OCI-LY7 (cell line): ENCODE measurements around the gene ERBB2. TPM values are rescaled to one million over a fixed set of nuclear protein-coding genes. Genes with fewer than 3 reads are reported as not detected.

Source experiments
- BruUV-seq: library from RNA; stranded (reverse); fragments of 400-500 nt; replicated peaks from 2 replicates; lab custom pipeline; 2021; lab: Mats Ljungman, UMichigan
- CTCF ChIA-PET: fragments of 300-600 bp; sonication (Branson Sonifier 250); formaldehyde crosslinking; loops from one replicate; lab custom pipeline; 2022; ENCODE audit warnings: antibody characterized with exemption; ENCODE audit not compliant: unreplicated experiment; lab: Charles Lee
- POLR2A ChIA-PET: fragments of 300-600 bp; sonication (Branson Sonifier 250); formaldehyde crosslinking; loops from one replicate; lab custom pipeline; 2022; ENCODE audit warnings: antibody characterized with exemption; lab: Charles Lee
- DNase-seq: peaks from one replicate; pipeline ENCODE4 v3.0.0-alpha.2; 2015; ENCODE audit warnings: low spot score
- H2AFZ ChIP-seq: fragments of 200-600 bp; sonication (generic), shearing (Covaris generic); 2 replicates; pipeline ENCODE4 v1.6.1; 2014; ENCODE audit warnings: mild to moderate bottlenecking, antibody characterized with exemption, low read length, moderate library complexity
- H3K27ac ChIP-seq: fragments of 200-600 bp; sonication (generic); 2 replicates; pipeline ENCODE4 v1.5.1; 2014; ENCODE audit warnings: mixed run types, low read depth, mild to moderate bottlenecking, moderate library complexity, low read length, inconsistent platforms; ENCODE audit not compliant: poor library complexity, severe bottlenecking
- H3K36me3 ChIP-seq: fragments of 200-600 bp; sonication (generic); 2 replicates; pipeline ENCODE4 v1.6.1; 2014; ENCODE audit warnings: mild to moderate bottlenecking, antibody characterized with exemption, low read length, moderate library complexity, mixed read lengths; ENCODE audit not compliant: insufficient read depth
- H3K4me1 ChIP-seq: fragments of 200-600 bp; sonication (generic); 2 replicates; pipeline ENCODE4 v1.5.1; 2014; ENCODE audit warnings: mild to moderate bottlenecking, low read length; ENCODE audit not compliant: insufficient read depth, poor library complexity, severe bottlenecking
- H3K4me2 ChIP-seq: fragments of 200-600 bp; sonication (generic); 2 replicates; pipeline ENCODE4 v1.6.1; 2014; ENCODE audit warnings: mild to moderate bottlenecking, low read length
- H3K4me3 ChIP-seq: fragments of 200-600 bp; sonication (generic); 2 replicates; pipeline ENCODE4 v1.5.1; 2014; ENCODE audit warnings: mild to moderate bottlenecking, low read depth, low read length; ENCODE audit not compliant: poor library complexity, severe bottlenecking
- H3K79me2 ChIP-seq: fragments of 200-600 bp; sonication (generic); 2 replicates; pipeline ENCODE4 v1.6.1; 2016; ENCODE audit warnings: low read depth, mild to moderate bottlenecking, low read length, moderate library complexity, mixed read lengths; ENCODE audit not compliant: insufficient read depth
- H3K9me2 ChIP-seq: fragments of 200-600 bp; sonication (generic); 2 replicates; pipeline ENCODE4 v1.6.1; 2016; ENCODE audit warnings: mild to moderate bottlenecking, low read length, mixed read lengths; ENCODE audit not compliant: insufficient read depth
- H3K9me3 ChIP-seq: fragments of 200-600 bp; sonication (generic); 2 replicates; pipeline ENCODE4 v1.6.1; 2014; ENCODE audit warnings: mild to moderate bottlenecking, mixed run types, low read length, mixed read lengths
- H4K20me1 ChIP-seq: fragments of 200-600 bp; sonication (generic); 2 replicates; pipeline ENCODE4 v1.6.1; 2014; ENCODE audit warnings: mild to moderate bottlenecking, antibody characterized with exemption, low read length, moderate library complexity, mixed read lengths; ENCODE audit not compliant: insufficient read depth
- EZH2phosphoT487 ChIP-seq: fragments of 200-600 bp; sonication (generic); IDR thresholded peaks from 2 replicates; pipeline ENCODE4 v1.6.1; 2018; ENCODE audit warnings: low read depth, borderline replicate concordance, mild to moderate bottlenecking, mixed run types, antibody characterized with exemption, low read length, moderate library complexity, mixed read lengths
- intact Hi-C: fragments of 100-400 bp; cut with micrococcal nuclease; formaldehyde crosslinking; loops from one replicate; pipeline ENCODE4 v1.10.0; 2022; ENCODE audit not compliant: unreplicated experiment
- total RNA-seq, 2 experiments: library from RNA; depleted of rRNA in 1 of 2; stranded (reverse); fragments of >200 nt in 1 of 2; shearing (Covaris generic) in 1 of 2; gene quantifications; 2 replicates each; pipeline ENCODE4 v1.2.3, GENCODE V29; 2014 to 2022
- TF ChIP-seq, protein P1 (sequence below): fragments of 200-600 bp; sonication (generic); conservative IDR thresholded peaks from 2 replicates; pipeline ENCODE4 v1.5.1; 2014; ENCODE audit warnings: mild to moderate bottlenecking, antibody characterized with exemption, low read length, moderate library complexity, mixed read lengths

The ERBB2 gene
- total RNA-seq, 2 experiments from 2014 or later, result 6.5 to 11.4 TPM

GRCh38 chr17:39719563-39720355 is 19.9 kb downstream of the ERBB2 start:
- no peaks in the 10 kb centered on the region for H3K4me1 ChIP-seq
- intact Hi-C loops, result no loop called here
- no peaks in the 10 kb centered on the region for H3K9me3 ChIP-seq
- no peak overlapping the region for H3K27ac ChIP-seq
- no peak overlapping the region for H3K4me2 ChIP-seq
- H3K9me2 ChIP-seq, result no peaks in the 10 kb centered on the region
- POLR2A ChIA-PET, result no interaction called here
- no TSS peak for BruUV-seq
- no peak for DNase-seq
- no peak overlapping the region for H3K4me3 ChIP-seq
- no peaks in the 10 kb centered on the region for H3K79me2 ChIP-seq
- TF ChIP-seq, protein P1, sequence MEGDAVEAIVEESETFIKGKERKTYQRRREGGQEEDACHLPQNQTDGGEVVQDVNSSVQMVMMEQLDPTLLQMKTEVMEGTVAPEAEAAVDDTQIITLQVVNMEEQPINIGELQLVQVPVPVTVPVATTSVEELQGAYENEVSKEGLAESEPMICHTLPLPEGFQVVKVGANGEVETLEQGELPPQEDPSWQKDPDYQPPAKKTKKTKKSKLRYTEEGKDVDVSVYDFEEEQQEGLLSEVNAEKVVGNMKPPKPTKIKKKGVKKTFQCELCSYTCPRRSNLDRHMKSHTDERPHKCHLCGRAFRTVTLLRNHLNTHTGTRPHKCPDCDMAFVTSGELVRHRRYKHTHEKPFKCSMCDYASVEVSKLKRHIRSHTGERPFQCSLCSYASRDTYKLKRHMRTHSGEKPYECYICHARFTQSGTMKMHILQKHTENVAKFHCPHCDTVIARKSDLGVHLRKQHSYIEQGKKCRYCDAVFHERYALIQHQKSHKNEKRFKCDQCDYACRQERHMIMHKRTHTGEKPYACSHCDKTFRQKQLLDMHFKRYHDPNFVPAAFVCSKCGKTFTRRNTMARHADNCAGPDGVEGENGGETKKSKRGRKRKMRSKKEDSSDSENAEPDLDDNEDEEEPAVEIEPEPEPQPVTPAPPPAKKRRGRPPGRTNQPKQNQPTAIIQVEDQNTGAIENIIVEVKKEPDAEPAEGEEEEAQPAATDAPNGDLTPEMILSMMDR, result no peak
- no peak for TF ChIP-seq EZH2phosphoT487
- H4K20me1 ChIP-seq, result no peaks in the 10 kb centered on the region
- no peak overlapping the region for H2AFZ ChIP-seq
- no peaks in the 10 kb centered on the region for H3K36me3 ChIP-seq
- CTCF ChIA-PET, result no interaction called here

- intact Hi-C loops, result no loop called here
- DNase-seq, result no peak
- ChIA-PET POLR2A (no interaction called here), CTCF (no interaction called here)
- no peaks in the 10 kb centered on the region for H3K36me3 ChIP-seq
- H3K4me3 ChIP-seq, result no peak overlapping the region
- no peak overlapping the region for H3K27ac ChIP-seq
- TF ChIP-seq, protein P1, result no peak
- TF ChIP-seq EZH2phosphoT487, result no peak
- no peaks in the 10 kb centered on the region for H3K9me2 ChIP-seq
- H2AFZ ChIP-seq, result no peak overlapping the region
- no TSS peak for BruUV-seq
- no peaks in the 10 kb centered on the region for H4K20me1 ChIP-seq
- H3K79me2 ChIP-seq, result no peaks in the 10 kb centered on the region
- H3K9me3 ChIP-seq, result no peaks in the 10 kb centered on the region
- no peak overlapping the region for H3K4me2 ChIP-seq
- no peaks in the 10 kb centered on the region for H3K4me1 ChIP-seq
Observed at GRCh38 chr17:39722104-39722503, 22.2 kb downstream of the ERBB2 start.
